Measurements from ENCODE around the gene UTP25.

The UTP25 gene

GRCh38 chr1:209827384-209828262, at the start of gene UTP25:
Gene UTP25 (plus strand): TSS chr1:209827972. CDS start chr1:209828064, 92 bp downstream.
- peak; percentile 96 for DNase-seq (ENCODE audit: low read depth, low spot score)
- peak within 1 kb of the TSS; percentile 82 for H3K4me3 ChIP-seq (ENCODE audit: low read depth, low read length)
- in situ Hi-C loops (cut with HindIII; ENCODE audit: low sequenced_read_pairs), result no loop called here
- TF ChIP-seq CTCF (IDR thresholded peaks at IDR 0.05; ENCODE audit: low read depth, low read length), result peak; percentile 82

GRCh38 chr1:209778102-209778501, 49.7 kb upstream of the UTP25 start:
- no peak overlapping the region for H3K4me3 ChIP-seq (ENCODE audit: low read depth, low read length)
- no peak for DNase-seq (ENCODE audit: low read depth, low spot score)
- no peak for TF ChIP-seq CTCF (IDR thresholded peaks at IDR 0.05; ENCODE audit: low read depth, low read length)
- in situ Hi-C loops (cut with HindIII; ENCODE audit: low sequenced_read_pairs), result no loop called here

GRCh38 chr1:209780268-209780667, 47.5 kb upstream of the UTP25 start:
- no peak for TF ChIP-seq CTCF (IDR thresholded peaks at IDR 0.05; ENCODE audit: low read depth, low read length)
- DNase-seq (ENCODE audit: low read depth, low spot score), result no peak
- in situ Hi-C loops (cut with HindIII; ENCODE audit: low sequenced_read_pairs), result no loop called here
- H3K4me3 ChIP-seq (ENCODE audit: low read depth, low read length), result no peak overlapping the region

GRCh38 chr1:209783386-209783785, 44.4 kb upstream of the UTP25 start:
- TF ChIP-seq CTCF (IDR thresholded peaks at IDR 0.05; ENCODE audit: low read depth, low read length), result no peak
- DNase-seq (ENCODE audit: low read depth, low spot score), result no peak
- in situ Hi-C loops (cut with HindIII; ENCODE audit: low sequenced_read_pairs), result no loop called here
- H3K4me3 ChIP-seq (ENCODE audit: low read depth, low read length), result peak overlapping the region; percentile 88

- in situ Hi-C loops (cut with HindIII; ENCODE audit: low sequenced_read_pairs), result no loop called here
- peak within 1 kb of the TSS; percentile 88 for H3K4me3 ChIP-seq (ENCODE audit: low read depth, low read length)
- peak; percentile 98 for DNase-seq (ENCODE audit: low read depth, low spot score)
- no peak for TF ChIP-seq CTCF (IDR thresholded peaks at IDR 0.05; ENCODE audit: low read depth, low read length)
Observed at GRCh38 chr1:209784265-209785169, 43.3 kb upstream of the UTP25 start, which contains the start of gene C1orf74. Gene C1orf74 (minus strand): TSS chr1:209784559. CDS start chr1:209783634, 925 bp downstream.

GRCh38 chr1:209785592-209785991, 42.2 kb upstream of the UTP25 start:
- in situ Hi-C loops (cut with HindIII; ENCODE audit: low sequenced_read_pairs), result no loop called here
- no peak for DNase-seq (ENCODE audit: low read depth, low spot score)
- no peak for TF ChIP-seq CTCF (IDR thresholded peaks at IDR 0.05; ENCODE audit: low read depth, low read length)
- no peak overlapping the region for H3K4me3 ChIP-seq (ENCODE audit: low read depth, low read length)
